C1 segment of cervical spinal cord (tissue), 14 donors: ENCODE data around the gene RGS9.
"Not testable (repeated sequence)": the region's sequence is repeated elsewhere in the genome, so short reads cannot be mapped to it uniquely, and the experiment has no call there.

Source experiments
- DNase-seq, 14 donors: peaks; one replicate each; lab custom pipeline; 2025; lab: John Stamatoyannopoulos, UW

Gene RGS9

DNA sequence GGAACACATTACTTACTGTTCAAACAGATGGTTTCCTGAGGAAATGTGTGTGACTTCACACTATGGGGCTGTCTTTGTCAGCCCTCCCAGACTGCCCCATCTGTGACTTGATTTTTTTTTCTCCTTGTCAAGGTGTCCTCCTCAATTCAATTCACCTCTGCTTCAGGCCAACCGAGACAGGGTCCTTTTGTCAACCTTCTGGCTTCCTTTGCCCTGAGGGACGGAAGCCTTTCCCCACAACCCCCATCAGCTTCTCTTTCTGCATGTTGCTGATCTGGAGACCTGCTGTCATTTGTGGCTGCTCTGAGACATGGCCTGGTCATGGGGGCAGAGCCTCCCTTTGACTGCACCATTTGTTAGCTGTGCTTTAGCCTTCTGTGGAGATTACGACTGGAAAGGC is 21.3 kb upstream of the RGS9 start:
- DNase-seq = peak in 1 of 14 donors; percentile 67

DNA sequence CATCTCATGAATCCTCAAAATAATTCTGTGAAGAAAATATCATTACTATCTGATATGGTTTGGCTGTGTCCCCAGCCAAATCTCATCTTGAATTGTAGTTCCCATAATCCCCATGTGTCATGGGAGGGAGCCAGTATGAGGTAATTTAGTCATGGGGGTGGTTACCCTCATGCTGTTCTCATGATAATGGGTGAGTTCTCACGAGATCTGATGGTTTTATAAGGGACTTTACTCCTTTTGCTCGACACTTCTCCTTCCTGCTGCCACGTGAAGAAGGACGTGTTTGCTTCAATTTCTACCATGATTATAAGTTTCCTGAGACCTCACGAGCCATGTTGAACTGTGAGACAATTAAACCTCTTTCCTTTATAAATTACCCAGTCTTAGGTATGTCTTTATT is 20.7 kb upstream of the RGS9 start:
- DNase-seq = not testable (repeated sequence)

DNA sequence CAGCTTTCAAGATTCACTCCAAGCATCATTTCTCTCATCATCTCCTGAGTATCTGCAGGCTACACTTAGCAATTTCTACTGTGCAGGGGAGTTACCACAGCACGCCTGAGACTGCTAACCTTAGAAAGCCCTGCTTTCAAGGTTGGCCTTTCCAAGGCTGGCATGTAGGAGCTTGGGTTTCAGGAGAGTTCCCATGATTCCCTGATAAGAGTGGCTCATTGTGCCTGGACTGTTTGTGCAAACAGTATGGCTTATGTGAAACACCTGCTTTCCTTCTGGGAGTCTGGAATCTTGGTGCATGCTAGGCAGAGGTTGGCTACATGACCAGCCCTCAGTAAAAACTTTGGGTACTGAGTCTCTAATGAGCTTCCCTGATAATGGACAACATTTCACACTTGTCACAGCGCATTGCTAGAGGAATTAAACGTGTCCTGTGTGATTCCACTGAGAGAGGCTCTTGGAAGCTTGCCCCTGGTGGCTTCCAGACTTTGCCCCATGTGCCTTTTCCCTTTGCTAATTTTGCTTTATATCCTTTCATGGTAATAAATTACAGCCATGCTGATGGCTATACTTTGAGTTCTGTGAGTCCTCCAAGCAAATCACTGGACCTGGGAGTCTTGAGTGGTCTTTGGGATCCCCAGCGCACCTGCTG is 19.7 kb upstream of the RGS9 start:
- no peak for DNase-seq

DNA sequence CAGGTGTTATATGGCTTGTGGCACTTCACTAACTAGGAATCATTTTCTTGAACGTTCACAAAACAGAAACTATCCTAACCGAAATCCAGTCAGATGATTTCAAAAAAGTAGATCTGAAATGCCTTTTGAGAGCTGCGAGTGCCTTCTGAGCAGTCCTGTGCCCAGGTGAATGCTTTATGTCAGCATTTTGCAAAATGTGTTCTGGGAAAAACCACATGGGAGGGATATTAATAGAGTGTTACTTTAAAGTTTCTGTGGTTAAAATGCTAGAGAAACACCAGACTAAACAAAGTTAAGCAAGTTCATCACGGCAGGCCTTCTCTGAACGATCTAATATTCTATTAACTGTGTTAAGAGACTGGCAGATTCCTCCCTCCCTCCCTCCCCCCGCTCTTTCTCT is 15.8 kb upstream of the RGS9 start:
- no peak for DNase-seq

DNA sequence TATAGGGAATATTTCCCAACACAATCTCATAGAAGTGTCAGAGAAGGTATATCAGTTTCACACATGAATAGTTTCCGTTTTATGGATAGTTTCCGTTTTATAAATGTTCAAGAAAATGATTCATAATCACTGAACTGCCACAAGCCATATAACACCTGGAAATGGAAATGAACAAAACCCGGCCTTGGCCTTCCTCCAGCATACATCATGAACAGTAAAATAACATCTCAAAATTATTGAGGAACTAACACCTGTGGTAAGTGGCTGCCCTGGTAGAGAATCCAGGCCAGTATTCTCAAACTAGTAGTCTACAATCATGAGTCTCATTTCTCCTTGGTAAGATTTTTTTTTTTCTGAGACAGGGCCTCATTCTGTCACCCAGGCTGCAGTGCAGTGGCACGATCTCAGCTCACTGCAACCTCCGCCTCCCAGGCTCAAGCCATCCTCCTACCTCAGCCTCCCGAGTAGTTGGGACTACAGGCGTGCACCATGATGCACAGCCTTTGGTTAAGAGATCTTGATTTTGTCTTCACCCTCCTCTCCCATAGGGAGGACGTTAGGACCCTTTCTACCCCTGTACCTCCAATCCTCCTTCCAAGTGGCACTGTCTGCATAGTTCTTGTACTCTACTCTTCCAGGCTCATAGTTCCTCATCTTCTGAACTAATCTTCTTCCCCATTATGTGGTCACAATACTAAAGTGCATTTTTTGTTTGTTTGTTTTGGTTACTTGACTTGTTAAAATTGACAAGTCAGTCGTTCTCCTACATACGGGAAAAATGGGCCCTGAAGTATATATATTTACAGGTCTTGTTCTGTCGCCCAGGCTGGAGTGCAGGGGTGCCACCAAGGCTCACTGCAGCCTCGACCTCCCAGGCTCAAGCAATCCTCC is 15.0 kb upstream of the RGS9 start:
- no peak for DNase-seq

DNA sequence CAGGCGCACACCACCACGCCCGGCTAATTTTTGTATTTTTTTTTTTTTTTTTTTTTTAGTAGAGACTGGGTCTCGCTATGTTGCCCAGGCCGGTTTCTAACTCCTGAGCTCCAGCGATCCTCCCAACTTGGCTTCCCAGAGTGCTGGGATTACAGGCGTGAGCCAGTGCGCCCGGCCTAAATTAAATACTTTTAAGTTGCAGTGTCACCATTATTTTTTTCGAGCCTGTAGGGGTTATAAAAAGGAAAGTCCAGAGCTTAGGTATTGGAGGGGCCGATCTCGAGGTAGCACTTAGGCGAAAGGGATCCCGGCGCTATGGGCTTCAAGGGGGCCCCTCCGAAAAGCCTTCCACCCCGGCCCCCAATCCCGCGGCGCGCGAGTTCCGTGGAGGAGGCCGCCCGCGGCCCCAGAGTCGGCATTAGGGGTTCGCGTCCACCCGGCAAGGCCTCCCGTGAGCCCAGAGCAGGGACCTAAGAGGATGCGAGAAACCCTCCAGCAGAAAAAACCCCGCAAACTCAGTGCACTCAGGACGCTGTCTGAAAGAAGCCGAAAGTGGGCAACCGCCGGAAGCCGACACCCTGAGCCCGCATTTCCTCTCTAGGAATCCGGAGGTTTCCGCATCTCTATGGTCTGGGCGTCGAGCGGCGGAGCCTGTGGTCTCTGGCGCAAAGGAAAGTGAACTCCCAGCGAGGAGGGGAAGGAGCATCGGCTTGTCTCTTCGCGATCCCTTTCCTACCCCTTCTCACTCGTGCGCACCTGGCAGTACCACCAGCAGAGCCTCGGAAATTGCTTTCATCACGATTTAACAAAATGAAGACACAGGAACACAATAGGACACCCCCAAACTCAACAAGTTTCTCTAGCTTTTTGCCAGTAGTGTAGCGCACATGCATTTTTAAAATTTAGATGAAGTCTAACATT is 14.1 kb upstream of the RGS9 start:
- DNase-seq = peak in 12 of 14 donors; percentile 45 to 87 (median 61)

DNA sequence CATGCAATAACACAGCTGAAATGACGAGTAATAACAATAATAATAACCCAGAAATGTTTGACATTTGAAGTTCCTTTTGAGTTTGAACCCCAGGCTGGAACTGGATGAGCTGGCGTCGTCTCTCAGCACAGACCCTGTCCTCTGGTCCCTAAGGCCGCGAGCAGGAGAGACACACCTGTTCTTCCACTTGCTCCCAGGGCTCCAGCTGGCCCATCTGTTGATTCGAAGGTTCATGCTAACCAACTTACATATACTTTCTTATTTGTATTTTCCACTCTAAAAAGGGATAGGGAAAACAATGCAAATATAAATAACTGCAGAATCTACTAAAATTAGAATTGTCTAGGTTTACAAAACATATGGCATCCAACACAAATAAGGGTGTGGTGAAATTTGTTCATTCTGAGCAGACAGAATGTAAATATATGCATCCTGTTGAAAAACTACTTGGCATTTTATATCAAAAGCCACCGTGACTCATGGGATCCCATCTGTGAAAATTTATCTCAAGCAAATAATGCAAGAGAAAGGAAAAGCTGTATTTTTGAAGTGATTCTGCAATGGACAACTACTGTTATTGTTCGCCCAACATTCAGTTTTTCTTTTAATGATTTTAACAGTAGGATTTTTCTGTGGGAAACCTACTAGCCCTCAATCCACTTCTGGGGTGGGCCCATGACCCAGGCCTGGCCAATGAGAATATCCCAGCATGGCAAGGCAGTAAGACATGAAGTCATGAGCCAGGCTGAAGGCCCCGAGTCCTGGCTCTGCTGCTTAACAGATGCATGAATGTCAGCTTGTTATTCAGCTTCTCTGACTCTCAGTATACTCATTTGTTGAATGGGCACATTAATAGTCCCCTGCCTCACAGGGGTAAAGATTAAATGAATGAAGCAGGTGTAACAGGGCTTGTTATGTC is 13.2 kb upstream of the RGS9 start:
- DNase-seq = no peak

DNA sequence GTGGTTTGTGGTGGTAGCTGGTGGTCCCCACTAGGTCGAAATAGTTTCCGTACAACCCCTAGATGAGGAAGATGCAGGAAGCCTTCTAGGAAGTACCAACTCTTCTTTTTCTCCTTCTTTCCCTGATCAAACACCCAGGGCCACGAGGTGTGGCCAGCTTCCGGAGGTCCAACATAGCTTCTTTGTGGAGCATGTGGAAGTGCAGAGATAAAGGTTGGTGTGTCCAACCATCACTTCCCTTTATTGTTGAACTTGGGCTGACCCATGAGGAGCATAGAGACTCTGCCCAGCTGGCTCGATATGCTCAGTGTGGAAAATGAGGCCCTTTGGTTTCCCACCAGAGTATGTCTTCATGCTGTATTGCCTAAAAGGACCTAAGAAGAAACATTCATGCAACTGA is 6.3 kb upstream of the RGS9 start:
- no peak for DNase-seq

DNA sequence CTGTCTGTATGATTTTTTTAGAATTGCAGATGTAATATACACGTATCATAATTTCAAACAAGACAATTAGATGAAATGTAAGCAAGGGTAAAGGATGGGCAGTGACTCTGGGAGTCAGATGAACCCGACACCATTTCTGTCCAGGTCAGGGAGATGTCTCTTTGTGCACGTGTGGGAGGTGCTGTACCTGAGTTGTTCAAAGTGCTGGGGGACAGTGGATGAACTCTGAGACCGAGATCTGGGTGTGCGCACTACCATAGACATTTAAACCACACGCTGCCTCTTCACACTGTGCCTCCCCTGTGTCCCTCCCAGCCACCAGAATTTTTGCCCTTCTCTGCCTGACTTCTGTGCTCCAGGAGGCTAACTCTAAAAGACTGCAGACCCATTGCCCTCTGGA is 5.9 kb upstream of the RGS9 start:
- no peak for DNase-seq

DNA sequence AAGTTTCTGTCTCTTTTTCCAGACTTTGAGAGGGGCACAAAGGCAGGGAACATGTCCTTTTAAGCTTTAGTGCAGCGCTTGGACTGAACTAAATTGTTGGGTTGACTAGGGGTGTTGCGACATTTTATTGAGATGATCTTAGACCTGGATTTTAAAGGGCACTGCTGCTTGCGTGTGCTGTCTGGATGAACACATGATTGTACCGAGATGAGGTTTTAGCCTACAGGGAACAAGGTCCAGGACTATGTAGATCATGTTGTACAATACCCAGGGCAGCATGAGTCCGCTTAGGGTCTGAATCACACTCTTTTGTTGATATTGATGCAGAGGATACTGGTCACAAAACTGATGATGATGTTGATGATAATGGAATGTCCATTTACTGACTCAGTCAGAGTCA is 5.2 kb upstream of the RGS9 start:
- no peak for DNase-seq

DNA sequence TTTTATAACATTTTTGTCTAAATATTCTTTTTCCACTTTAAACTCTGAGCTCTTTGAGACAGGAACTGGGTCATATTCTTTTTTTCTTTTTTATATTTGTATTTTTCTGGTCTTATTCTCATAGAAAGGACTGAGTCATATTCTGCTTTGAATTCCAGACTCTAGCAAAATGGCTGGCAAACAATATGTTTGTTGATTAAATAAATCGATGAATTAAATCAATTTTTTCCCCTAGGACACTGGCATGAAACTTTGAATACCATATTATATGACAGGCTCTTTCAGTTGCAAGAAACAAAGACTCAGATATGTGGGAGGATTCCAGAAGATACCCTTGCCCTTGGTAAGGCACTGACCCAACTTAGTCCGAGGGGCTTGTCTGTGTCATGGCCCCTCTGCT is 3.1 kb upstream of the RGS9 start:
- DNase-seq = no peak

DNA sequence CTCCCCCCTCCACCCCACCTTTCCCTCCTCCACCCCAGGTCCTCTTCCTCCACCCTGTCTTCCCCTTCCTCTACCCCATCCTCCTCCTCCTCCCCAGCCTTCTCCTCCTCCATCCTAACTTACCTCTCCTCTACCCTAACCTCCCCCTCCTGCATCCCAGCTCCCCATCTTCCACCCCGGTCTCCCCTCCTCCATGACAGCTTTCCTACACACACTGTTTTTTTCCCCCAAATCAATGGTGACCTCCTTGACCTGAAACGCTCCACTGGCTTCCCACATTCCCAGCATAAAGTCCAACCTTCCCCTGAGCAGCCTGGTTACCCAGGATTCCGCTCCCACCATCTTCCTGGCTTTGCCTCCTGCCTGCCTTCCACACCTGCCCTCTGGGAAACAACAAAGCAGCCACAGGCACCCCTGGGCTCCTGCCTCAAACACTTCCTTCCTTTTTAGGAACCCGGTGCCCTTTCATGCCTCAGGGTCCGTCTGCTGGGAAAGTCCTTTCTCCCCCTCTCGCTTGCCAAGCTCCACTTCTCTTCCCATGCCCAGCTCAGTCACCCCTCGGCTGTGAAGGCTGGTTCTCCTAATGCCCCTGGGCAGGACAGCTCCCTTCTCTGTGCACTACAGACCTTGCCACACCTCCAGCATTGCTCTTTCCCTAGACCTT is 2.1 kb downstream of the RGS9 start:
- no peak for DNase-seq

DNA sequence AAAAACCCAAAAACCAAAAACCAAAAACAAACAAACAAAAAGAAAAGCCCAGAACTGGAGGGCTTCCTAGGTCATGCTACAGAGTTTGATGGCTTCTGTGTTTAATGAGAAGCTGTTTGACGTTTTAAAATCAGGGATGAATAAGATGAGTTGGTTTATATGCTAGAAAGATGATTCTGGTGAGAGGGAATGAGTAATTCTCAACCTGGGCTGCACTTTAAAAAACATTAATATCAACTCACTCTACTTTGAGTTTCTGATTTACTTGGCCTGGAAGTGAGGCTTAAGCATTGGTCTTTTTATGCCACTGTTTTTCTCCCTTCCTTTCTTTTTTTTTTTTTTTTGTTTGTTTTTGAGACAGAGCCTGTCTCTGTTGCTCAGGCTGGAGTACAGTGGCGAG is 5.1 kb downstream of the RGS9 start:
- DNase-seq = no peak

DNA sequence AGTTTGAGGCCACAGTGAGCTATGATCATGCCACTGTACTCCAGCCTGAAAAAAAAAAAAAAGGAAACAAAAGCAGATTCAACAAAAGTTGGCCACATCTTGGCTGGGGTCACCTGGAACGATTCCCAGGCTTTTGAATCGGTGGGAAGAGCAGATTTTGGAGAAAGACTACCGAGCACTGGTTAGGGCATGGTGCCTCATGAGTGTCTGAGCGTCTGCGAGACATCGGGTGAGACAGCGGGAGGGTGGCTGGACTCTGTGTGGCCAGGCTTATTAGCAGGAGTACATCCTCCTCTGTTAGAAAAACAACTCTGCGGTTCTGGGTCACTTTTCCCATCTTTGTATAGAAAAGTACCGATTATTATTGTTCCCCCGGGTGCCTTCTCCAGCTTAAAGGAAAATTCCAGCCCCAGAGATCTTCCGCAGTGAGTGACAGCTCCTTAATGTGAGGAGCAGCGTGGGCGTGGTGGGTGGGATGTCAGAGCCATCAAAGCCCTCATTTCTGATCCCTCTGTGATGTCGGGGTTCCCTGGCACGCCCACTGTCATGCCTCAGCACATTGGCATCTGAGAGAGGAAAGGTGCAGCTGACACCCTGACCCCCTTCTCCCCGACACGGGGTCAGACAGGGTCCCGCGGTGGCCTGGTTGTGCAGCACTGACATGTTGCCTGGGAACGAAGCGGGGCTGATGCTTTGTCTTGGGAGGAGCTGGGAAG is 6.9 kb downstream of the RGS9 start:
- DNase-seq = peak in 6 of 14 donors; percentile 2 to 23 (median 16)

DNA sequence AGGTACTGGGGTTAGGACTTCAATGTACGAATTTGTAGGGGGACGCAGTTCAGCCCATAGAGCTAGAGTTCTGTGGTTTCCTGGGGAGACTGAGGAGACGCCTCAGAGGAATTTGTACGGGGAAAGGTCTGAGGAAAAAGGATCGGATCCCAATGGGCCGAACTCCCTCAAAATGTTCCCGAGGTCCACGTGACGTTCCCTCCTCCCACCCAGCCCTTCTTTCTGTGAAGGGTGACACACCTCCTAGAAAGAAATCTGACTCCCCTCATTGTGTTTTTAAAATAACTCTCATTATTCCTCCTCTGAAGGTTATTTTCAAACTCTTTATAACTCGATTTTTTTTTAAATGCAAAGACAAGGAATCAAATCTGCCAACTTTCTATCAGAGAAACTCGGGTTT is 8.6 kb downstream of the RGS9 start:
- DNase-seq = no peak

DNA sequence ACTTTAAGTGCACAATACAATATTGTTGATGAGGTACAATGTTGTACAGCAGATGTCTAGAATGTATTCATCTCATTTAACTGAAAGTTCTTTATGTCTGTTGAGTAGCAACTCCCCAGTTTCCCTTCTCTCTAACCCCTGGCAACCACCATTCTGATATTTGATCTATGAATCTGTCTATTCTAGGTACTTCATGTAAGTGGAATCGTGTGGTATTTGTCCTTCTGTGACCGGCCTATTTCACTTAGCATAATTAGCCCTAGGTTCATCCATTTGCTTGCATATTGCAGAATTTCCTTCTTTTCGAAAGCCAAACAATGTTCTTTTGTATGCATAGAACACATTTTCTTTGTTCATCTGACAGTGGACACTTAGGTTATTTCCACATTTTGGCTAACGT is 10.8 kb downstream of the RGS9 start:
- no peak for DNase-seq

DNA sequence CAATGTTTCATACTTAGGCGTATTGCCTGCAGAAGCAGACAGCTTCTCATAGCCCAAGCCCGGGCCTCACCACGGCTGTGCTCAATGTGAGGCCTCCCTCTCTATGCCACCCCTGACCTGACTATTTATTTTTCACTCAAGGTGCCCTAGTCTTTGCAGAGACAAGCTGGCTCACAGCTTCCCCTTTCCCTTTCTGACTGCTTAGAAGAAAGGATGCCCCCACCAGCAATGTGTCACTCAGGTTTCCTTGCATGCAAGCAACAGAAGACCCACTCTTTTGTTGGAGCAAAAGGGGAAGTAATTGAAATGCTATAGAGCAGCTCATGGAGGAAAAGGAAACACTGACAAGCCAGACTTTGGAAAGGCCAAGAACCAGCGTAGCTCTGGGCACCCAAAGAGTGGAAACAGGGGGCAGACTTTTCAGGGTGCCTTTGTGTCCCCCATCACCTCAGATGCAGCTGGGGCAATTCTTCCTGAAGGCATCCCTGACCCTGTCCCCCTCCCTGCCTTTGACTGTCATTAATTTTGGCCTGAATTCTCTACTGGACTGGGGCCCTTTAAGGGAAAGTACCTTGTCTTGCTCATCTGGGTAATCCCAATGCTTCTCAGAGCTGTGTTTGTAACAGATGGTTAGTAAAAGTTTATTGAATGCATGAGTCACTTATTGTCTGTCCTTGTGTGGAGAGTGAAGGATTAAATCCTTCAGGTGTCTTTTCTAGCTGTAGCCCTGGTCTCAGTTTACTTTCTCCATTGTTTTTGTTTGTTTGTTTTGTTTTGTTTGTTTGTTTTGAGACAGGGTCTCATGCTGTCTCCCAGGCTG is 17.8 kb downstream of the RGS9 start:
- DNase-seq = no peak

DNA sequence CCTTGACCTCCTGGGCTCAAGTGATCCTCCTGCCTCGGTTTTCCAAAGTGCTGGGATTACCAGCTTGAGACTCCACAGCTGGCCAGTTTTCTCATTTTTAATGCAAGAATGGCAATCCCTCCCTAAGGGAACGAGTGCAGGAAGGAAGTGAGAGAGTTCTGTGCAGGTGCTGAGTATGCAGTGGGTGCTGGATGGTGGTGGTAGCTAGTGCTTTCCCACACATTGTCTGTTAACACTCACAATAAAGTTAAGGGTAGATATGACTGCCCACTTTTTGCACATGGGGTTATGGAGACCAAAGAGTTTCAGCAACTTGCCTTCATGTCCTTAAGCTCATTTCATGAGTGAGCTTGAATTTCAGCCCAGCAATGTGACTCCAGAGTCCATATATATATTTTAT is 18.5 kb downstream of the RGS9 start:
- DNase-seq = no peak
